Stimulated activated CD4-positive, alpha-beta T cell treated with anti-CD3 and anti-CD28 coated beads, Interleukin-4, amount 100 ng/mL, for 24 hours (primary cell): ENCODE measurements around the gene LCLAT1.

Experiments
- DNase-seq: peaks from one replicate; pipeline ENCODE4 v3.0.0-alpha.2; 2020

LCLAT1 gene

GRCh38 chr2:30424231-30424630 lies 22.8 kb upstream of the LCLAT1 start:
- DNase-seq, result no peak

GRCh38 chr2:30425326-30425725 lies 21.7 kb upstream of the LCLAT1 start:
- DNase-seq, result no peak

GRCh38 chr2:30427606-30428347 lies 19.3 kb upstream of the LCLAT1 start:
- DNase-seq, result no peak

GRCh38 chr2:30428348-30428662 lies 18.7 kb upstream of the LCLAT1 start:
- DNase-seq, result no peak

- no peak for DNase-seq
These were observed 18.1 kb upstream of the LCLAT1 start for GRCh38 chr2:30428827-30429461.

GRCh38 chr2:30433541-30434299 lies 13.3 kb upstream of the LCLAT1 start:
- DNase-seq, result no peak

- no peak for DNase-seq
These were observed 12.3 kb upstream of the LCLAT1 start for GRCh38 chr2:30434708-30435107.

GRCh38 chr2:30436859-30437435 lies 10.1 kb upstream of the LCLAT1 start:
- DNase-seq, result no peak

GRCh38 chr2:30437809-30438548 lies 9.1 kb upstream of the LCLAT1 start:
- DNase-seq, result no peak

- no peak for DNase-seq
These were observed 7.8 kb upstream of the LCLAT1 start for GRCh38 chr2:30439296-30439695.

GRCh38 chr2:30439879-30440278 lies 7.2 kb upstream of the LCLAT1 start:
- DNase-seq, result no peak

- DNase-seq, result no peak
These were observed 6.0 kb upstream of the LCLAT1 start for GRCh38 chr2:30441023-30441422.

- DNase-seq, result no peak
These were observed 4.0 kb upstream of the LCLAT1 start for GRCh38 chr2:30443081-30443480.

GRCh38 chr2:30444273-30444672 lies 2.8 kb upstream of the LCLAT1 start:
- DNase-seq, result no peak

GRCh38 chr2:30445266-30445821 lies 1.7 kb upstream of the LCLAT1 start:
- DNase-seq, result no peak

GRCh38 chr2:30446602-30447148 lies 371 bp upstream of the LCLAT1 start:
- DNase-seq, result no peak

- no peak for DNase-seq
These were observed 1.3 kb downstream of the LCLAT1 start for GRCh38 chr2:30448308-30448707.

- no peak for DNase-seq
These were observed 1.8 kb downstream of the LCLAT1 start for GRCh38 chr2:30448866-30449265.

- no peak for DNase-seq
These were observed 3.0 kb downstream of the LCLAT1 start for GRCh38 chr2:30450025-30450424.

GRCh38 chr2:30453498-30453897 lies 6.5 kb downstream of the LCLAT1 start:
- no peak for DNase-seq

GRCh38 chr2:30454571-30454970 lies 7.5 kb downstream of the LCLAT1 start:
- no peak for DNase-seq

- DNase-seq, result no peak
These were observed 8.2 kb downstream of the LCLAT1 start for GRCh38 chr2:30455114-30455738.
